ENCODE data around the gene NPAS3. TPM values are rescaled to one million over a fixed set of nuclear protein-coding genes. Genes with fewer than 3 reads are reported as not detected.

Gene NPAS3
- total and polyA plus RNA-seq, 7 donors, result 0.36 to 6.4 (median 4.6) TPM; not detected in 2

DNA sequence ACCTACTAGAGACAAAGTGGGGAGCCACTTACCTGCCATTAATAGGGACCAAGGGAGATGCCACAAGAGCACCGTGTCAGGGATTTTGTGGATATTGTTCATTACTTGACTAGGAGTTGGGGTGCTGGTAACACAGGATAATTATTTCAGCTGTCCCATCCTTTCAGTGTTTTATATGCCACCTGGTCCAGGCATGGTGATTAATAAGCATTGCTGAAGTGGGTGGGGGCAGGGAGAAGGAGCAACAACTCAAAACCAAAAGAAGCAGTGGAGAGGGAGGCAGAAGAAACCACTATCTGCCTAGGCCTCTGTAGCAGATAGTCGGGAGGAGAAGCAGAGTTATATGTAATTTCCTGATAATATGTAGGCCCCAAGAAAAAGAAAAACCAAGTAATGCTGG lies 184.6 kb downstream of the NPAS3 start:
- WGBS, 2 donors, result 72 to 92% methylated on average over 2 of the region's 2 CpGs
- no peaks in the 10 kb centered on the region for H3K27me3 ChIP-seq
- H3K4me3 ChIP-seq, result no peak overlapping the region
- intact Hi-C loops (cut with DNase I), result no loop called here
- no peak for TF ChIP-seq EP300 (IDR thresholded peaks at IDR 0.05)
- no peak for TF ChIP-seq POLR2A (IDR thresholded peaks at IDR 0.05)
- TF ChIP-seq POLR2AphosphoS5 (IDR thresholded peaks at IDR 0.05), result no peak
- TF ChIP-seq, protein P1, sequence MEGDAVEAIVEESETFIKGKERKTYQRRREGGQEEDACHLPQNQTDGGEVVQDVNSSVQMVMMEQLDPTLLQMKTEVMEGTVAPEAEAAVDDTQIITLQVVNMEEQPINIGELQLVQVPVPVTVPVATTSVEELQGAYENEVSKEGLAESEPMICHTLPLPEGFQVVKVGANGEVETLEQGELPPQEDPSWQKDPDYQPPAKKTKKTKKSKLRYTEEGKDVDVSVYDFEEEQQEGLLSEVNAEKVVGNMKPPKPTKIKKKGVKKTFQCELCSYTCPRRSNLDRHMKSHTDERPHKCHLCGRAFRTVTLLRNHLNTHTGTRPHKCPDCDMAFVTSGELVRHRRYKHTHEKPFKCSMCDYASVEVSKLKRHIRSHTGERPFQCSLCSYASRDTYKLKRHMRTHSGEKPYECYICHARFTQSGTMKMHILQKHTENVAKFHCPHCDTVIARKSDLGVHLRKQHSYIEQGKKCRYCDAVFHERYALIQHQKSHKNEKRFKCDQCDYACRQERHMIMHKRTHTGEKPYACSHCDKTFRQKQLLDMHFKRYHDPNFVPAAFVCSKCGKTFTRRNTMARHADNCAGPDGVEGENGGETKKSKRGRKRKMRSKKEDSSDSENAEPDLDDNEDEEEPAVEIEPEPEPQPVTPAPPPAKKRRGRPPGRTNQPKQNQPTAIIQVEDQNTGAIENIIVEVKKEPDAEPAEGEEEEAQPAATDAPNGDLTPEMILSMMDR (IDR thresholded peaks at IDR 0.05), result no peak
- no peak for DNase-seq
- H3K36me3 ChIP-seq, result no peaks in the 10 kb centered on the region
- H3K4me1 ChIP-seq, result peaks cover 0 to 12% (median 8%) of the 10 kb centered on the region in 4 donors
- H3K9me3 ChIP-seq, result no peaks in the 10 kb centered on the region
- H3K27ac ChIP-seq, result no peak overlapping the region

DNA sequence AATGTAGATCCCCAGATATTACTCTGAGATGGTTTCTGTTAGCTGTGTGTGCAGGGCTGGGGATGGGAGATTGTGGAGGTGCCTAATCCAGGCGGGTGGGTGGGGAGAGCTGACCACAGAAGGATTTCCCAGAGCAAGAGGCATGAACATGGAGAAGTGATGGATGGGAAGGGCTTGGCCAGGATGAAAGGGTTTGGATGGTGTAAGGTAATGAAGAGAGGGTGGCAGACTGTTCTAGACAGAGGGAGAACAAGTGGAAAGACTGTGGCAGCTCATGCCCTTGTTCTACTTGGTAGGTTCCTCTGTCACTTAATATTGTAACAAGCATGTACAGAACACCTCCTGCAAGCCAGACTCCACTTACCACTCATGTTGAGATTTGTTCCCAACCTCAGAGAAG lies 187.8 kb downstream of the NPAS3 start:
- Histone ChIP-seq H3K27me3 (no peaks in the 10 kb centered on the region), H3K9me3 (no peaks in the 10 kb centered on the region), H3K4me3 (no peak overlapping the region), H3K27ac (no peak overlapping the region), H3K36me3 (no peaks in the 10 kb centered on the region), H3K4me1 (no peaks in the 10 kb centered on the region)
- TF ChIP-seq EP300 (IDR thresholded peaks at IDR 0.05), result no peak
- no peak for TF ChIP-seq POLR2AphosphoS5 (IDR thresholded peaks at IDR 0.05)
- TF ChIP-seq, protein P1 (IDR thresholded peaks at IDR 0.05), result no peak
- no peak for TF ChIP-seq POLR2A (IDR thresholded peaks at IDR 0.05)
- intact Hi-C loops (cut with DNase I), result no loop called here
- WGBS, 2 donors, result 92 to 94% methylated on average over 1 of the region's 1 CpG
- no peak for DNase-seq

DNA sequence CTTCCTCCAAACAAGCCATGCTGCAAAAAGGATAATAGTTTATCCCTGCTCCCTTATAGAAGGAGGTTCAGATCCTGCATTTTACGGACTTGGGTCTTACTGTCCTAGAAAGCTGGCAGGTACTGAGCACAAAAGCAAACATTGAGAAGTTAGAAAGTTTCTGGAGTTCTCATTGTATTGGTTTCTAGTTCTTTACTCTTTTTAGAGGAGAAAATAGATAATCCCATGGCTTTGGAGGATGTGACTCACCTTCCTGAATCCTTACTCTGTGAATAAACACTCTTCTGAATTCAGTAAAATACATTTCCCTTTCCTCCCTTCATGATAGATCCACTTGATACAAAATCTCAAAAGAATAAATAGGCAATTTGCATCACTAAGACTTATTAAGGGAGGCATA lies 188.9 kb downstream of the NPAS3 start:
- H3K4me3 ChIP-seq, result no peak overlapping the region
- no peak for DNase-seq
- H3K9me3 ChIP-seq, result no peaks in the 10 kb centered on the region
- TF ChIP-seq POLR2AphosphoS5 (IDR thresholded peaks at IDR 0.05) (no peak), POLR2A (IDR thresholded peaks at IDR 0.05) (no peak), EP300 (IDR thresholded peaks at IDR 0.05) (no peak)
- TF ChIP-seq, protein P1 (IDR thresholded peaks at IDR 0.05), result no peak
- no peaks in the 10 kb centered on the region for H3K36me3 ChIP-seq
- WGBS, 2 donors, result 60 to 81% methylated on average over 1 of the region's 1 CpG
- intact Hi-C loops (cut with DNase I), result no loop called here
- H3K4me1 ChIP-seq, result no peaks in the 10 kb centered on the region
- H3K27ac ChIP-seq, result no peak overlapping the region
- H3K27me3 ChIP-seq, result no peaks in the 10 kb centered on the region

DNA sequence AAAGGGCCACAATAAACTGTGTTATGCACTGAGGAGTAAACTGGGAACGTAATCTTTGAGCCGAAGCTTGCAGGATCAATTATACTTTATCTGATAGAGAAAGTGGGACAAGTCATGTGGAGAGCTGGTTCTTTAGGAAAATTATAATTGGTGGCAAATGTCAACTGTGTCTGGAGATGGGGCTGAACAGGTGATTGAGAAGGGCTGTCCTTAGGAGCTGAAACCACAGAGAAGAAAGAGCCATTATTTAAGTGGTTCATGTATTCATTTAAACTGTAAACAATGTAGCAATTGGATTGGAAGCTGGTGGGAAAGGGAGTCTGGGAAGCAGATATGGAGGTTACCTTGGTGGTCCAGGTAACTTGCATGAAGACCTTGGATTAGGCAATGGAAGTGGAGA lies 193.1 kb downstream of the NPAS3 start:
- no peaks in the 10 kb centered on the region for H3K4me1 ChIP-seq
- DNase-seq, result no peak
- 84 to 87% methylated on average over 2 of the region's 2 CpGs for WGBS, 2 donors

More for the DNA sequence above, 193.1 kb downstream of the NPAS3 start:
- TF ChIP-seq, protein P1 (IDR thresholded peaks at IDR 0.05), result no peak
- TF ChIP-seq POLR2A (IDR thresholded peaks at IDR 0.05), result no peak
- TF ChIP-seq POLR2AphosphoS5 (IDR thresholded peaks at IDR 0.05), result no peak
- TF ChIP-seq EP300 (IDR thresholded peaks at IDR 0.05), result no peak
- H3K9me3 ChIP-seq, result no peaks in the 10 kb centered on the region
- H3K27me3 ChIP-seq, result no peaks in the 10 kb centered on the region
- intact Hi-C loops (cut with DNase I), result no loop called here
- H3K36me3 ChIP-seq, result no peaks in the 10 kb centered on the region
- no peak overlapping the region for H3K27ac ChIP-seq
- H3K4me3 ChIP-seq, result no peak overlapping the region

Data from sigmoid colon (tissue), 7 donors.